AG04450 (cell line): Measurements from ENCODE around the gene FYN. TPM values are rescaled to one million over a fixed set of nuclear protein-coding genes. Genes with fewer than 3 reads are reported as not detected.
"Not testable (repeated sequence)": the region's sequence is repeated elsewhere in the genome, so short reads cannot be mapped to it uniquely, and the experiment has no call there.

Source experiments
- CTCF ChIA-PET: fragments of 300-600, 350-600 bp; formaldehyde crosslinking; extraction: SDS; loops from one replicate; lab custom pipeline; 2022; ENCODE audit warnings: antibody characterized with exemption, inconsistent platforms; lab: Charles Lee
- POLR2A ChIA-PET: fragments of 350-600 bp; formaldehyde crosslinking; extraction: SDS; loops from one replicate; lab custom pipeline; 2021; ENCODE audit warnings: antibody characterized with exemption, inconsistent platforms; lab: Yijun Ruan, JAX
- DNase-seq: peaks from one replicate; pipeline ENCODE4 v3.0.0-alpha.2; 2011; ENCODE audit warnings: low read depth, low spot score
- H3K27ac ChIP-seq: one replicate; pipeline ENCODE4 v1.5.1; 2012; ENCODE audit warnings: low read depth, low read length, control low read depth
- H3K27me3 ChIP-seq: one replicate; pipeline ENCODE4 v1.6.0; 2012; ENCODE audit warnings: low read length; ENCODE audit not compliant: control insufficient read depth, insufficient read depth
- H3K4me3 ChIP-seq: 2 replicates; pipeline ENCODE4 v1.5.1; 2011; ENCODE audit warnings: mild to moderate bottlenecking, low read depth, low read length, control low read depth
- H3K9me3 ChIP-seq: 2 replicates; pipeline ENCODE4 v1.5.1; 2012; ENCODE audit warnings: low read length; ENCODE audit not compliant: control insufficient read depth, insufficient read depth
- polyA plus RNA-seq: library from polyadenylated mRNA; depleted of rRNA; stranded (reverse); fragments of >200 nt; gene quantifications from 2 replicates; pipeline ENCODE4 v1.2.3, GENCODE V29; 2011
- TF ChIP-seq, protein P1 (sequence below): IDR thresholded peaks from 2 replicates; pipeline ENCODE4 v1.5.1; 2011; ENCODE audit warnings: low read depth, low read length, control low read depth, inconsistent platforms

FYN gene
- polyA plus RNA-seq, 1 experiment, result 29.0 TPM

DNA sequence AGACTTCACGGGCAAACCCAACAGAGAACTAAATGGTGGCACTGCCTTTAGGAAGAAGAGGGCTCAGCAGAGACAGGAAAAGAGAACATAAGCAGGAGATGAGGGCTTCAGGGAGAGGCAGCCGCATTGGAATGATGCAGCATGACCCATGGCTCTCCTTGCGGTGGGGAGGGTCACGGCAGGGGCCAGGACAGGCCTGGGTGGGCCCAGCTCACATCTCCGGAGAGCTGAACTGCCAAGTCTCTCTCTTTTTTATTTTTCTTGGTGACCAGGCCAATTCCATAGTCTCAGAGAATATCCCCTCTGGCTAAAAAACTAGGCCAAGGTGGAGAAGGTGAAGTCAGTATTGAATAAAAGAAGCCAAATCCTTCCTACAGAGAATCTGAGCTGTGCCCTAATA, 190.1 kb downstream of the FYN start:
- CTCF ChIA-PET, result no interaction called here
- no peak for DNase-seq
- POLR2A ChIA-PET, result no interaction called here
- TF ChIP-seq, protein P1, sequence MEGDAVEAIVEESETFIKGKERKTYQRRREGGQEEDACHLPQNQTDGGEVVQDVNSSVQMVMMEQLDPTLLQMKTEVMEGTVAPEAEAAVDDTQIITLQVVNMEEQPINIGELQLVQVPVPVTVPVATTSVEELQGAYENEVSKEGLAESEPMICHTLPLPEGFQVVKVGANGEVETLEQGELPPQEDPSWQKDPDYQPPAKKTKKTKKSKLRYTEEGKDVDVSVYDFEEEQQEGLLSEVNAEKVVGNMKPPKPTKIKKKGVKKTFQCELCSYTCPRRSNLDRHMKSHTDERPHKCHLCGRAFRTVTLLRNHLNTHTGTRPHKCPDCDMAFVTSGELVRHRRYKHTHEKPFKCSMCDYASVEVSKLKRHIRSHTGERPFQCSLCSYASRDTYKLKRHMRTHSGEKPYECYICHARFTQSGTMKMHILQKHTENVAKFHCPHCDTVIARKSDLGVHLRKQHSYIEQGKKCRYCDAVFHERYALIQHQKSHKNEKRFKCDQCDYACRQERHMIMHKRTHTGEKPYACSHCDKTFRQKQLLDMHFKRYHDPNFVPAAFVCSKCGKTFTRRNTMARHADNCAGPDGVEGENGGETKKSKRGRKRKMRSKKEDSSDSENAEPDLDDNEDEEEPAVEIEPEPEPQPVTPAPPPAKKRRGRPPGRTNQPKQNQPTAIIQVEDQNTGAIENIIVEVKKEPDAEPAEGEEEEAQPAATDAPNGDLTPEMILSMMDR, result no peak
- Histone ChIP-seq H3K9me3 (no peaks in the 10 kb centered on the region), H3K27ac (no peak overlapping the region), H3K4me3 (no peak overlapping the region), H3K27me3 (no peaks in the 10 kb centered on the region)

DNA sequence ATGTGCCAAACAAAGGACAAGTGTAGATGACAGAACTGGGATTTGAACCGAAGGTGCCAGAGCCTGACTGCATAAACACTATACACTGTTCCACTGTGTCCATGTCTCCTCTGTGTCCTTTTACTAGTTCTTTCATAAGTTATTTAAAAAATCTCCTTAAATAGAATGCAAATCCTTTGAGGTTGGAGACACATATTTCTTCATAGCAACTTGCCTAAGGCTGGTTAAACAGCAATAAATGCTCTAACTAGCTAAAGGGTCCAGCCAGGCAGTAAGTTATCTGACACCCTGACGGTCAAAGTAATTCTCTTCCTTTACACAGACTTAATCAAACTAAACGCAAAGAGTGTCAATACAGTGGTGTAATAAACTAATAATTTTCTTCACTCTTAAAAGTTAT, 191.4 kb downstream of the FYN start:
- ChIA-PET POLR2A (no interaction called here), CTCF (no interaction called here)
- no peaks in the 10 kb centered on the region for H3K9me3 ChIP-seq
- no peak overlapping the region for H3K27ac ChIP-seq
- H3K27me3 ChIP-seq, result no peaks in the 10 kb centered on the region
- no peak overlapping the region for H3K4me3 ChIP-seq
- TF ChIP-seq, protein P1, result no peak
- no peak for DNase-seq

DNA sequence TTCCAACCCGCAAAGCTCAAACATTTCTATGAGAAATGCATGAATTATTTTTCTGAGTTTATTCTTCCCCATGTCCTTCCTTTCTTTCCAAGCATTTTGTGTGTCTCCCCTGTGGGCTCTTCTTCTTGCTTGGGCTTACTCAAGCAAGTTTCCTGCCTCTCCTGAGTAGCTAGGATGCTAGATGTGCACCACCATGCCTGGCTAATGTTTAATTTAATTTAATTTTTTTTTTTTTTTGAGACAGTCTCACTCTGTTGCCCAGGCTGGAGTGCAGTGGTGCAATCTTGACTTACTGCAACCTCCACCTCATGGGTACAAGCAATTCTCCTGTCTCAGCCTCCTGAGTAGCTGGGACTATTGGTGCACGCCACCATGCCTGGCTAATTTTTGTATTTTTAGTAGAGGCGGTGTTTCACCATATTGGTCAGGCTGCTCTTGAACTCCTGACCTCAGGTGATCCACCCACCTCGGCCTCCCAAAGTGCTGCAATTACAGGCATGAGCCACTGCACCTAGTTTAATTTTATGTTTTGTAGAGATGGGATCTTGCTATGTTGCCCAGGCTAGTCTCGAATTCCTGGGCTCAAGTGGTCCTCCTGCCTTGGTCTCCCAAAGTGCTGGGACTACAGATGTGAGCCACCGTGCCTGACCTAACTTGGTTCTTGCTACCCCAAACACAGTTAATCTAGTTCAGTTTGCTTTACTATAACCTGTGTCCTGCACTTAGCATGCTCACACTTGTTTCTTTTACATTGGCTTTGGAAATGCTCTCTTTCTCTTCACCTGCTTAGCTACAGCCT, 192.2 kb downstream of the FYN start:
- H3K27me3 ChIP-seq, POLR2A ChIA-PET, DNase-seq, H3K4me3 ChIP-seq, H3K9me3 ChIP-seq, H3K27ac ChIP-seq, CTCF ChIA-PET: not testable (repeated sequence)

DNA sequence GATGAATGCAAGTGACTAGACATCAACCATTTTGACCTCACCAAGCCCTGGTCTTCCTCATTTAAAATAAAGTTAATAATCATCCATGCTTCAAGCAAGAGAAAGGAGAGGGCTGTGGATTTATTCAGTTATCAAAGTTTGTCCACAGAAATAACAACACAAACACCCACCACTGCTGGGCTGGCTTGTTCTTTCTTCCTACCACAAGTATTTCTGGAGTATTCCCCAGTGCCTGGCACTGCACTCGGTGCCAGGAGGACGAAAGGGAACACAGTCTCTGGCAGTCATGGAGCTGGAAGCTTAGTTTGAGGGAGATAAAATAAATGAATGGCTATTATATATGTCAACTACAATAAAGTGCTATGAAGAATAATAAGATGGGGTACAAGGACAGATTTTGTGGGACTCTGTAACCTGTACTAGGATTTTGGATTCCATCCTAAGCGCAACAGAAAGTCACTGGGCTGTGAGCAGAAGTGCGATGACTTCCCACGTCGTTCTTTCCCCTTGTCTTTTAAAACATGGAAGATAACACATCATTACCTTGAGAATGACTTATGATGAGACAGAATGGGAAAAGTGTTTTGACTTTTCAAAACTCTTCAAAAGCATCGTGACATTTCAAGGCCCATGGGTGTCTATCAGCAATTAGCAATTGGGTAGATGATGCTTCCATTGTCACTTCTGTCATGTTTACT, 193.1 kb downstream of the FYN start:
- TF ChIP-seq, protein P1, result no peak
- DNase-seq, result no peak
- no peak overlapping the region for H3K27ac ChIP-seq
- ChIA-PET CTCF (no interaction called here), POLR2A (no interaction called here)
- no peak overlapping the region for H3K4me3 ChIP-seq
- no peaks in the 10 kb centered on the region for H3K9me3 ChIP-seq
- no peaks in the 10 kb centered on the region for H3K27me3 ChIP-seq

DNA sequence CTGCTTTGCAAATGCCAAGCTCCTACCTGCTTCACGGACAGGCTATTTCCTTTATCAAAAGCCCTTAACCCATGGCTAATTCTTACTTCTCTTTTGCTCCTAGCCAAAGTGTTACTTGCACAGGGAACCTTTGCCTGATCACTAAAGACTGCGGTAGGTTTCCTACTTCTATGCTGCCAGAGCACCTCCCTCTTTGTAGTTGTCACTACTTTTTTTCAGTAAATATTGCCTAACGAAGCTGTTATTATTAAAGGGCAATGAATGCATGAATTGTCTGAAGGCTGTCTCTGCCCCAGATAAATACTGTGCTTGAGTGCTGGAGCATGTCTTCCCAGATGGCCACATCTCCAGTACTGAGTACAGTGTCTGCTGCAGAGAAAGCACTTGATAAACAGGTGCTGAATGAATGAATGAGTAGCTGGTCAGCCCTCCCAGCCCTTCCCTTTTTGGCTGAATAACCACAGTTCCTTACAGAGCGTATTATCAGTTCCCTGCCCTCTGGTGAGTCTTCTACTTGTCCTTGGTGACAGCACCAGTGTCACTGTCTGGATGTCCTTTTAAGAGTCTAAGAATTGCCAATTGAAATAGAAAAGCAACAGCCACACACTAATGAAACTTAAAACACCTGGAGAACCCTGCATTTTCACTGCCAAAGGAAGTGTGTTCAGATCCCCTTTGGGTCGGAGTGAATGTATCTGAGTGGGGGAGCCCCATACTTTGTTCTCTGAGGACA, 194.0 kb downstream of the FYN start:
- Histone ChIP-seq H3K4me3 (no peak overlapping the region), H3K27ac (no peak overlapping the region), H3K27me3 (no peaks in the 10 kb centered on the region), H3K9me3 (no peaks in the 10 kb centered on the region)
- DNase-seq, result no peak
- TF ChIP-seq, protein P1, result no peak
- CTCF ChIA-PET, result no interaction called here
- POLR2A ChIA-PET, result no interaction called here
